OCI-LY7 (cell line): Measurements from ENCODE around the gene RFT1. TPM values are rescaled to one million over a fixed set of nuclear protein-coding genes. Genes with fewer than 3 reads are reported as not detected.

Experiments used
- BruUV-seq: library from RNA; stranded (reverse); fragments of 400-500 nt; replicated peaks from 2 replicates; lab custom pipeline; 2021; lab: Mats Ljungman, UMichigan
- CTCF ChIA-PET: fragments of 300-600 bp; sonication (Branson Sonifier 250); formaldehyde crosslinking; loops from one replicate; lab custom pipeline; 2022; ENCODE audit warnings: antibody characterized with exemption; ENCODE audit not compliant: unreplicated experiment; lab: Charles Lee
- POLR2A ChIA-PET: fragments of 300-600 bp; sonication (Branson Sonifier 250); formaldehyde crosslinking; loops from one replicate; lab custom pipeline; 2022; ENCODE audit warnings: antibody characterized with exemption; lab: Charles Lee
- DNase-seq: peaks from one replicate; pipeline ENCODE4 v3.0.0-alpha.2; 2015; ENCODE audit warnings: low spot score
- H2AFZ ChIP-seq: fragments of 200-600 bp; sonication (generic), shearing (Covaris generic); 2 replicates; pipeline ENCODE4 v1.6.1; 2014; ENCODE audit warnings: mild to moderate bottlenecking, antibody characterized with exemption, low read length, moderate library complexity
- H3K27ac ChIP-seq: fragments of 200-600 bp; sonication (generic); 2 replicates; pipeline ENCODE4 v1.5.1; 2014; ENCODE audit warnings: mixed run types, low read depth, mild to moderate bottlenecking, moderate library complexity, low read length, inconsistent platforms; ENCODE audit not compliant: poor library complexity, severe bottlenecking
- H3K36me3 ChIP-seq: fragments of 200-600 bp; sonication (generic); 2 replicates; pipeline ENCODE4 v1.6.1; 2014; ENCODE audit warnings: mild to moderate bottlenecking, antibody characterized with exemption, low read length, moderate library complexity, mixed read lengths; ENCODE audit not compliant: insufficient read depth
- H3K4me1 ChIP-seq: fragments of 200-600 bp; sonication (generic); 2 replicates; pipeline ENCODE4 v1.5.1; 2014; ENCODE audit warnings: mild to moderate bottlenecking, low read length; ENCODE audit not compliant: insufficient read depth, poor library complexity, severe bottlenecking
- H3K4me2 ChIP-seq: fragments of 200-600 bp; sonication (generic); 2 replicates; pipeline ENCODE4 v1.6.1; 2014; ENCODE audit warnings: mild to moderate bottlenecking, low read length
- H3K4me3 ChIP-seq: fragments of 200-600 bp; sonication (generic); 2 replicates; pipeline ENCODE4 v1.5.1; 2014; ENCODE audit warnings: mild to moderate bottlenecking, low read depth, low read length; ENCODE audit not compliant: poor library complexity, severe bottlenecking
- H3K79me2 ChIP-seq: fragments of 200-600 bp; sonication (generic); 2 replicates; pipeline ENCODE4 v1.6.1; 2016; ENCODE audit warnings: low read depth, mild to moderate bottlenecking, low read length, moderate library complexity, mixed read lengths; ENCODE audit not compliant: insufficient read depth
- H3K9me2 ChIP-seq: fragments of 200-600 bp; sonication (generic); 2 replicates; pipeline ENCODE4 v1.6.1; 2016; ENCODE audit warnings: mild to moderate bottlenecking, low read length, mixed read lengths; ENCODE audit not compliant: insufficient read depth
- H3K9me3 ChIP-seq: fragments of 200-600 bp; sonication (generic); 2 replicates; pipeline ENCODE4 v1.6.1; 2014; ENCODE audit warnings: mild to moderate bottlenecking, mixed run types, low read length, mixed read lengths
- H4K20me1 ChIP-seq: fragments of 200-600 bp; sonication (generic); 2 replicates; pipeline ENCODE4 v1.6.1; 2014; ENCODE audit warnings: mild to moderate bottlenecking, antibody characterized with exemption, low read length, moderate library complexity, mixed read lengths; ENCODE audit not compliant: insufficient read depth
- EZH2phosphoT487 ChIP-seq: fragments of 200-600 bp; sonication (generic); IDR thresholded peaks from 2 replicates; pipeline ENCODE4 v1.6.1; 2018; ENCODE audit warnings: low read depth, borderline replicate concordance, mild to moderate bottlenecking, mixed run types, antibody characterized with exemption, low read length, moderate library complexity, mixed read lengths
- intact Hi-C: fragments of 100-400 bp; cut with micrococcal nuclease; formaldehyde crosslinking; loops from one replicate; pipeline ENCODE4 v1.10.0; 2022; ENCODE audit not compliant: unreplicated experiment
- total RNA-seq, 2 experiments: library from RNA; depleted of rRNA in 1 of 2; stranded (reverse); fragments of >200 nt in 1 of 2; shearing (Covaris generic) in 1 of 2; gene quantifications; 2 replicates each; pipeline ENCODE4 v1.2.3, GENCODE V29; 2014 to 2022
- TF ChIP-seq, protein P1 (sequence below): fragments of 200-600 bp; sonication (generic); conservative IDR thresholded peaks from 2 replicates; pipeline ENCODE4 v1.5.1; 2014; ENCODE audit warnings: mild to moderate bottlenecking, antibody characterized with exemption, low read length, moderate library complexity, mixed read lengths

The RFT1 gene
- total RNA-seq, 2 experiments from 2014 or later = 9.9 to 34.7 TPM

DNA sequence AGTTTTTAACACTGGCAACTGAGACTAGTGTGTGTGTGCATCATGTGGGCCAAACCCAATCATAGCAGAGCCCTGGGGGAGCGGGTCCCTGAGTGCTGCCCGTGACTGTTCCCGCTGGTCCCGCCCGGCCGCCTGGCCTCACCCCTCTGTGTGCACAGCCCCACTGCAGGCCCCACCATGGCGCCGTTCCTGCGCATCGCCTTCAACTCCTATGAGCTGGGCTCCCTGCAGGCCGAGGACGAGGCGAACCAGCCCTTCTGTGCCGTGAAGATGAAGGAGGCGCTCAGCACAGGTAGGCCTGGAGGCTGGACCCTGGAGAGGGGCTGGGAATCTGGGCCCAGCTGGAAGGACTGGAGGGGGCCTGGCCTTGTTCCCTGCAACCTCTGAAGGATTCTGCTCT is 48.0 kb upstream of the RFT1 start:
- CTCF ChIA-PET = no interaction called here
- H3K9me2 ChIP-seq = no peaks in the 10 kb centered on the region
- no peak for TF ChIP-seq EZH2phosphoT487
- TF ChIP-seq, protein P1, sequence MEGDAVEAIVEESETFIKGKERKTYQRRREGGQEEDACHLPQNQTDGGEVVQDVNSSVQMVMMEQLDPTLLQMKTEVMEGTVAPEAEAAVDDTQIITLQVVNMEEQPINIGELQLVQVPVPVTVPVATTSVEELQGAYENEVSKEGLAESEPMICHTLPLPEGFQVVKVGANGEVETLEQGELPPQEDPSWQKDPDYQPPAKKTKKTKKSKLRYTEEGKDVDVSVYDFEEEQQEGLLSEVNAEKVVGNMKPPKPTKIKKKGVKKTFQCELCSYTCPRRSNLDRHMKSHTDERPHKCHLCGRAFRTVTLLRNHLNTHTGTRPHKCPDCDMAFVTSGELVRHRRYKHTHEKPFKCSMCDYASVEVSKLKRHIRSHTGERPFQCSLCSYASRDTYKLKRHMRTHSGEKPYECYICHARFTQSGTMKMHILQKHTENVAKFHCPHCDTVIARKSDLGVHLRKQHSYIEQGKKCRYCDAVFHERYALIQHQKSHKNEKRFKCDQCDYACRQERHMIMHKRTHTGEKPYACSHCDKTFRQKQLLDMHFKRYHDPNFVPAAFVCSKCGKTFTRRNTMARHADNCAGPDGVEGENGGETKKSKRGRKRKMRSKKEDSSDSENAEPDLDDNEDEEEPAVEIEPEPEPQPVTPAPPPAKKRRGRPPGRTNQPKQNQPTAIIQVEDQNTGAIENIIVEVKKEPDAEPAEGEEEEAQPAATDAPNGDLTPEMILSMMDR = no peak
- H3K36me3 ChIP-seq = peaks cover 91% of the 10 kb centered on the region
- H3K27ac ChIP-seq = peak overlapping the region; percentile 87
- no peak overlapping the region for H3K4me3 ChIP-seq
- H3K4me1 ChIP-seq = peaks cover 85% of the 10 kb centered on the region
- DNase-seq = no peak
- intact Hi-C loops = no loop called here
- H3K4me2 ChIP-seq = peak overlapping the region; percentile 71; the same call in 1 of the 2 replicates
- H3K9me3 ChIP-seq = no peaks in the 10 kb centered on the region
- no peaks in the 10 kb centered on the region for H4K20me1 ChIP-seq
- no peak overlapping the region for H2AFZ ChIP-seq
- peaks cover 54% of the 10 kb centered on the region for H3K79me2 ChIP-seq
- no TSS peak for BruUV-seq
- POLR2A ChIA-PET = interaction anchor here (1.0 kb wide), 1 partner anchor 13 kb away, joined by 3 read pairs; no protein-coding TSS in a partner anchor

DNA sequence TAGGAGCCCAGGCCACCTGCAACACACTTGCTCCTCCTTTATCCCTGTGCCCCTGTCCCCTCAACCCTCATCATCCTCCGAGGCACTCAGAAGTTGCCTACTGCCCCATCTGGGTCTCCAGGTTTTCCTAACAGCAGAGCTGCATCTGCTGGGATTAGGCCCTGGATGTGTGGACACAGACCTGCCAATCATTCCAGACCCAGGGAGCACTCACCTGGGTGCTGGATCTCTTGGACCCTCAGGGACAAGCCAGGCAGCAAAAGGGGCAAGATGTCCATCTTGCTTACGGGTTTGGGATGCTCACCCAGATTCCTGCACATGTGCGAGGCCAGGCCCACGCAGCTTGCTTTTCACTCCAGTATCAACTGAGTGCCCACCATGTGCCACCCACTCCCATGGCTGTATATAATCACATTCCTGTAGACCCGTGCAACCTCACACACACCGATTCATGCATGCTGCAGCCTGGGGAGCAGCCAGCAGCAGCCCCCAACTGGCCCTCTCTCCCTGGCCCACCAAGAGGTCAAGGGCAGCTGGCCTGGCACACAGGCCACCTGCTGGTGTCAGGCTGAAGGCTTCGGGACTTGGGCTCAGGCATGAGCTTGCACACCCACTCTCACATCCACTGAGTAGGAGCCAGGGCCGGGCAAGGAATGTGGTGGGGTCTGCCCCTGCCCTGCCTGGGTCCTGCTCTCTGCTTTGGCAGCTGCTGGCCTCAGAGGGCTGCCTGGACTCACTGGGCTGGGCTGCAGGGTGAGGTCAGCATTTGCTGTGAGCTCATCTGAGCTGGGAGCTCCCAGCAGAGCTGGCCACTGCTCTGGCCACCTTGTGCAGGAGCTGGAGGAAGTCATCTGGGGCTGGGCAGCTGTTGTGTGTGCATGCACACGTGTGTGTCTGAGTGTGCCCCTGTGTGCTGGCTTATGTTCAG is 45.6 kb upstream of the RFT1 start:
- Histone ChIP-seq H3K79me2 (peaks cover 74% of the 10 kb centered on the region), H3K9me3 (no peaks in the 10 kb centered on the region), H3K4me1 (peaks cover 98% of the 10 kb centered on the region), H3K4me2 (peak overlapping the region; percentile 91), H4K20me1 (no peaks in the 10 kb centered on the region), H3K4me3 (peak overlapping the region; percentile 44), H3K36me3 (peaks cover 78% of the 10 kb centered on the region), H3K27ac (peak overlapping the region; percentile 94), H2AFZ (no peak overlapping the region), H3K9me2 (no peaks in the 10 kb centered on the region)
- ChIA-PET POLR2A (interaction anchor here (0.5 to 1.3 kb wide), 4 partner anchors 8 to 212 kb away, joined by 3 to 4 read pairs (median 3); no protein-coding TSS in a partner anchor), CTCF (interaction anchor here (0.8 to 1.1 kb wide), 2 partner anchors 11 to 17 kb away, joined by 3 to 4 read pairs; no protein-coding TSS in a partner anchor)
- TF ChIP-seq, protein P1 = 0 out of 2 replicates have a peak, but pooled peaks have one; percentile 25
- TF ChIP-seq EZH2phosphoT487 = no peak
- BruUV-seq = no TSS peak
- DNase-seq = no peak
- intact Hi-C loops = no loop called here
